Activated CD4-positive, alpha-beta memory T cell treated with anti-CD3 and anti-CD28 coated beads for 36 hours (primary cell): ENCODE results near the gene SH3D19. TPM values are rescaled to one million over a fixed set of nuclear protein-coding genes. Genes with fewer than 3 reads are reported as not detected.

Source experiments
- CTCF ChIA-PET: fragments of 350-600 bp; sonication (Branson Sonifier 250); formaldehyde crosslinking; loops from one replicate; lab custom pipeline; 2021; ENCODE audit warnings: antibody characterized with exemption, inconsistent platforms; lab: Charles Lee
- POLR2A ChIA-PET: fragments of 350-600 bp; sonication (Branson Sonifier 250); formaldehyde crosslinking; loops from one replicate; lab custom pipeline; 2021; ENCODE audit warnings: antibody characterized with exemption; lab: Charles Lee
- DNase-seq: peaks from one replicate; pipeline ENCODE4 v3.0.0-alpha.2; 2020
- H3K27ac Mint-ChIP-seq: one replicate; pipeline ENCODE4 v1.8.0; 2021; ENCODE audit warnings: mixed read lengths
- H3K27me3 Mint-ChIP-seq: one replicate; pipeline ENCODE4 v1.8.0; 2021; ENCODE audit warnings: mixed read lengths
- H3K36me3 Mint-ChIP-seq: one replicate; pipeline ENCODE4 v1.8.0; 2021; ENCODE audit warnings: mixed read lengths
- H3K4me1 Mint-ChIP-seq: one replicate; pipeline ENCODE4 v1.8.0; 2021; ENCODE audit warnings: low read depth, mixed read lengths
- H3K4me3 Mint-ChIP-seq: one replicate; pipeline ENCODE4 v1.8.0; 2021; ENCODE audit warnings: mild to moderate bottlenecking, mixed read lengths
- H3K9me3 Mint-ChIP-seq: one replicate; pipeline ENCODE4 v1.8.0; 2021; ENCODE audit warnings: mixed read lengths
- intact Hi-C: fragments of 100-400 bp; cut with micrococcal nuclease; formaldehyde crosslinking; loops from one replicate; pipeline ENCODE4 v1.15.1; 2023
- total RNA-seq, 2 experiments: library from RNA; stranded (reverse); gene quantifications; one replicate each; pipeline ENCODE4 v1.2.3, GENCODE V29; 2021

The SH3D19 gene
- total RNA-seq, 2 experiments from 2014 or later: 0.68 TPM; not detected in 1

DNA sequence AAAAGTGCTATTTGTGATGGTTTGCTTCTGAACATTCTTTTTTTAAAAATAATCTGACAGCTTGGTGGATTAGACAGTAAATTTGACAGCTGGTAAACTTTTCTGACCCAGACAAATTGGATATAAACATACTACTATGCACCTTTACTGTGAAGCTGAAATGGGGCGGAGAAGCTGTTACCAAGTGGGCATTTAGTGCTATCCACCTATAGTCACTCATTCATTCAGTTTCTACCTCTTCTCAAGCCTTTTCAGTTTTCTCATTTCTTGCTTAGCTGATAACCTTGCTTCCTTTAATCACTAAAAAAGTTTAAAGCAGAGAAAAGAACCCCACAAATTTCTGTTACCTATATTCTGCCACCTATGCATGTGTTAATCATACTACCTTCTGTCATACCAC, 220.8 kb downstream of the SH3D19 start:
- peaks cover 37% of the 10 kb centered on the region for H3K4me1 Mint-ChIP-seq

DNA sequence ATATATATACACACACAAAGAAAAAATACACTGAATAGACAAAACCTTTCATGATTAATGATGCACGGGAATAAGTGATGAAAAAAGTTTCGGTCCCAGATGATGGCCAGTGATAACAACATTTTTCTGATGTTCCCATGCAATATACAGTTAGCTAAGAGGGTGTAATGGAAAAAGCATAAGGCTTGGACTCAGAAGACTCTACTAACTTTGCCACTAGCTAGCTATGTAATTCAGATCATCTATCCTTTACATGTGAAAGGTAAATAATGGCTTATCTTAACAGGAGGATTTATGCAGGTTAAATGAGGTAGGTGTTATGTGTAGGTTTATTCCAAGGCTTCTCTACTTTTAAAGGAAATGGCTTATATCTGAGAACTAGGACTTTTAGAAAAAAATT, 221.6 kb downstream of the SH3D19 start:
- no peaks in the 10 kb centered on the region for H3K9me3 Mint-ChIP-seq
- H3K27ac Mint-ChIP-seq: peak overlapping the region; percentile 69
- ChIA-PET POLR2A (interaction anchor here (1.3 to 1.8 kb wide), 2 partner anchors 10 to 12 kb away, joined by 5 to 6 read pairs; no protein-coding TSS in a partner anchor), CTCF (no interaction called here)
- H3K36me3 Mint-ChIP-seq: peaks cover 76% of the 10 kb centered on the region
- H3K4me3 Mint-ChIP-seq: no peak overlapping the region
- intact Hi-C loops: no loop called here
- no peak for DNase-seq
- H3K27me3 Mint-ChIP-seq: no peaks in the 10 kb centered on the region
- peaks cover 38% of the 10 kb centered on the region for H3K4me1 Mint-ChIP-seq

More for the DNA sequence above, 220.8 kb downstream of the SH3D19 start:
- Mint-ChIP-seq H3K27ac (no peak overlapping the region), H3K9me3 (no peaks in the 10 kb centered on the region), H3K4me3 (no peak overlapping the region), H3K27me3 (no peaks in the 10 kb centered on the region), H3K36me3 (peaks cover 71% of the 10 kb centered on the region)
- intact Hi-C loops: no loop called here
- ChIA-PET POLR2A (interaction anchor here (1.8 kb wide), 1 partner anchor 9 kb away, joined by 6 read pairs; no protein-coding TSS in a partner anchor), CTCF (interaction anchor here (1.8 kb wide), 1 partner anchor 13 kb away, joined by 5 read pairs; no protein-coding TSS in a partner anchor)
- no peak for DNase-seq

DNA sequence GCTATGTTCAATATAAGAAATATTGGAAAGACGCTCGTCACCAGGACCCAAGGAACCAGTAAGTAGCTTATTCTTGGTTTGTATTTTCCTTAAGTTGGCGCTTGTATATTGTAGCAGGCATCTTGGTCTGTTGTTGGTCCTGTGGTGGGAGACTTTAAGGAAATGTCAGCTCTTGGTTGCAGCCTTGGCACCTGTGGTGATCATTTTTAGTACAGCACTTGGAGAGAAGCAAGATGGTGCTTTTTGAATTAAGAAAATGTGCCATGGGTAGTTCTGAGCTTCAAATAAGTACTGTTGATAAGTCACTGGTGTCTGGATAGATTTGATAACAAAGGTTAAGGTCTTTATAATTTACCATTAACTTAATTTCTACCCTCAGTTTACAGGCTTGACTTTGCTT, 224.9 kb downstream of the SH3D19 start:
- ChIA-PET CTCF (interaction anchor here (2.2 kb wide), 1 partner anchor 87 kb away, joined by 4 read pairs; no protein-coding TSS in a partner anchor), POLR2A (interaction anchor here (1.0 to 1.4 kb wide), 3 partner anchors 69 to 87 kb away, joined by 3 to 7 read pairs (median 4); partner anchors contain the start of gene LRBA)
- Mint-ChIP-seq H3K4me1 (peaks cover 49% of the 10 kb centered on the region), H3K36me3 (peaks cover 58% of the 10 kb centered on the region), H3K27ac (peak overlapping the region; percentile 100), H3K4me3 (peak overlapping the region; percentile 93), H3K27me3 (no peaks in the 10 kb centered on the region), H3K9me3 (no peaks in the 10 kb centered on the region)
- intact Hi-C loops: no loop called here
- DNase-seq: no peak

DNA sequence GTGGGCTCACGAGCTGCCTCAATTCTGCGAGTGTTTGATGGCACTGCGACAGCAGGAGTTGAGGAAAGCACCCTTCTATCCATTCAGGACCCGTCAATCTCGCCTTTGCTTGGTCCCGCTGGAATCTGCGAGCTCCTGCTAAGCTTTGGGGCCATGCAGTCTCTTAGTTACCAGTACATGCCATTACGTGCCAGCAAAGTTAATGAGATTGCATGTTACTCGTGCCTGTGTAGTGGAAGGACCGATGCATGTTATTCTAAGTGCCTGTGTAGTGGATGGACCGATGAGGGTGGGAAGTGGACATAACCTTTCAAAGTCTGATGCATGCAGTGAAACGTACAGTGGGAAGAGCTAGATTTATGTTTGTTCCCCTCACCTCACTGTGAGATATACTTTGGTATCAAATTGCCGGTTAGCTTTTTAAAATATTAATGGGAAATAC, 225.4 kb downstream of the SH3D19 start:
- Mint-ChIP-seq H3K27me3 (no peaks in the 10 kb centered on the region), H3K9me3 (no peaks in the 10 kb centered on the region), H3K4me3 (peak overlapping the region; percentile 93), H3K36me3 (peaks cover 55% of the 10 kb centered on the region), H3K27ac (peak overlapping the region; percentile 100), H3K4me1 (peaks cover 53% of the 10 kb centered on the region)
- DNase-seq: no peak
- POLR2A ChIA-PET: interaction anchor here (1.0 to 1.4 kb wide), 4 partner anchors 37 to 87 kb away, joined by 3 to 7 read pairs (median 4); partner anchors contain the start of gene LRBA
- intact Hi-C loops: loop anchor here (1.0 to 2.0 kb wide), 8 partner anchors 22 to 661 kb away; partner anchors contain the start of genes GATB and LRBA
- CTCF ChIA-PET: interaction anchor here (2.2 kb wide), 1 partner anchor 87 kb away, joined by 4 read pairs; no protein-coding TSS in a partner anchor

DNA sequence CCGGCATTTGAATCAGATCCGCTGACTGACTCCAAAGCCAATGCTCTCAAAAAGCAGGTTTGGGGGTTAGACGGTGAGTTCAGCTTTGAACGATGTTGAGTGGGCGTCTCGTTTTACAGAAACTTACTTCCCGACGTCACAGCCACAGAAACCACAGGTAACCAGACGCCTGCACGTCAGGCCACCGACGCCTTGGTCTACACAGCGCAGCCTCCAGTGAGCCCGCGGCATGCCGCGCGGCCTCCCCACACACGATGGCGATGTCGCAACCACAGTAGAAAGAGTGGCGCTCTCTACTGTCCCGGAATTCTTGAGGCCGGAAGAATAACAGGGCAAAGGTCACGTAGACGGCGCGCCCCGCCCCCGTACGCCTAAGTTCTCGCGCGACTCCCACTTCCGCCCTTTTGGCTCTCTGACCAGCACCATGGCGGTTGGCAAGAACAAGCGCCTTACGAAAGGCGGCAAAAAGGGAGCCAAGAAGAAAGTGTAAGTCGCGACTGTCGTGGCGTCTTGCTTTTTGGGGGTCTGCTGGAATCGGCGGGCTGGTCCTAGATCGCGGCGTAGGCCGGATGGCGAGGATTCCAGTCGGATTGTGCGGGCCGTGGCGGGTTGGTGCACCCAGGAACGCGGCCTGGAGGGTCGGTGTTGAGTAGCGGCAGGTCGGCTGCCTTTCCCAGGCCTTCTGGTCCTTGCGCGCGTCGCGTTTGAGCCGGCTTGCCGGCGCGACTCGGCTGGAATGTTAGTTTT, 226.0 kb downstream of the SH3D19 start, which contains the start of gene RPS3A:
TSS of gene RPS3A (plus strand) at position 400 of the 747 bp plus-strand sequence. CDS start at position 425, 25 bp downstream.
- no peaks in the 10 kb centered on the region for H3K9me3 Mint-ChIP-seq
- DNase-seq: peak; percentile 99
- H3K27me3 Mint-ChIP-seq: no peaks in the 10 kb centered on the region
- POLR2A ChIA-PET: interaction anchor here (0.6 to 2.0 kb wide), 10 partner anchors 38 to 128 kb away, joined by 3 to 9 read pairs (median 4); partner anchors contain the start of gene LRBA
- intact Hi-C loops: loop anchor here (1.0 to 2.0 kb wide), 8 partner anchors 21 to 662 kb away; partner anchors contain the start of genes GATB and LRBA
- CTCF ChIA-PET: interaction anchor here (0.6 to 2.2 kb wide), 8 partner anchors 10 to 138 kb away, joined by 3 to 9 read pairs (median 4); no protein-coding TSS in a partner anchor
- peak within 1 kb of the TSS; percentile 100 for H3K27ac Mint-ChIP-seq
- peaks cover 50% of the 10 kb centered on the region for H3K36me3 Mint-ChIP-seq
- peak within 1 kb of the TSS; percentile 93 for H3K4me3 Mint-ChIP-seq
- H3K4me1 Mint-ChIP-seq: peaks cover 49% of the 10 kb centered on the region

DNA sequence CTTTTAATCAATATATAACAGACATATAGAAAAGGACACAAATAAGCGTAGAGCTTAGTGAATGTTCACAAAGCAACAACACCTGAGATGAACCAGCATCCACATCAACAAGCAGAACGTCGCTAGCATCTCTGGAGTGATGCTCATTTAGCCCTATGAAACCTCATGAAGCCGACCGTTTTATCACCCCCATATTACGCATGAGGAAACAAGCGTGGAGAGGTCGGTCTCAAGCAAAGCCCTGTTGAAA, 226.5 kb downstream of the SH3D19 start:
- ChIA-PET POLR2A (interaction anchor here (0.6 to 2.0 kb wide), 8 partner anchors 11 to 128 kb away, joined by 3 to 9 read pairs (median 4); partner anchors contain the start of gene LRBA), CTCF (interaction anchor here (0.6 to 2.2 kb wide), 8 partner anchors 10 to 137 kb away, joined by 3 to 9 read pairs (median 4); no protein-coding TSS in a partner anchor)
- Mint-ChIP-seq H3K4me3 (peak overlapping the region; percentile 93), H3K36me3 (peaks cover 45% of the 10 kb centered on the region), H3K27me3 (no peaks in the 10 kb centered on the region), H3K9me3 (no peaks in the 10 kb centered on the region), H3K4me1 (peaks cover 47% of the 10 kb centered on the region), H3K27ac (peak overlapping the region; percentile 100)
- DNase-seq: no peak
- intact Hi-C loops: loop anchor here (1.0 to 2.0 kb wide), 8 partner anchors 21 to 662 kb away; partner anchors contain the start of genes GATB and LRBA

DNA sequence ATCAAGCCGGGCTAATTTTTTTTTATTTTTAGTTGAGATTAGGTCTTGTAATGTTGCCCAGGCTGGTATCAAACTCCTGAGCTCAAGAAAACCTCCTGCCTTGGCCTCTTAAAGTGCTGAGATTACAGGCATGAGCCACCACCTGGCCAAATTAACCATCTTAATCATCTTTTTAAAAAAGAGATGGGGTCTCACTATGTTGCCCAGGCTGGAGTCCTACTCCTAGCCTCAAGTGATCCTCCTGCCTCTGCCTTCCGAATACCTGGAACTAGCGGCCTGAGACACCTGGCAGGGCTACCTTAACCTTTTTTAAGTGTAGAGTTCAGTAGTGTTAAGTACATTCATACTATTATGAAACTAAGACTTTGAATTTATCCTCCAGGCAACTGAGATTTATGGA, 227.6 kb downstream of the SH3D19 start:
- CTCF ChIA-PET: interaction anchor here (1.3 to 1.7 kb wide), 3 partner anchors 68 to 136 kb away, joined by 5 to 9 read pairs (median 6); no protein-coding TSS in a partner anchor
- Mint-ChIP-seq H3K27me3 (no peaks in the 10 kb centered on the region), H3K4me3 (no peak overlapping the region), H3K9me3 (no peaks in the 10 kb centered on the region), H3K36me3 (peaks cover 37% of the 10 kb centered on the region), H3K4me1 (peaks cover 39% of the 10 kb centered on the region), H3K27ac (peak overlapping the region; percentile 100)
- intact Hi-C loops: loop anchor here (2.0 kb wide), 2 partner anchors 127 to 213 kb away; no protein-coding TSS in a partner anchor
- POLR2A ChIA-PET: interaction anchor here (1.0 to 2.0 kb wide), 2 partner anchors 54 to 83 kb away, joined by 4 to 9 read pairs; partner anchors contain the start of gene LRBA
- no peak for DNase-seq

DNA sequence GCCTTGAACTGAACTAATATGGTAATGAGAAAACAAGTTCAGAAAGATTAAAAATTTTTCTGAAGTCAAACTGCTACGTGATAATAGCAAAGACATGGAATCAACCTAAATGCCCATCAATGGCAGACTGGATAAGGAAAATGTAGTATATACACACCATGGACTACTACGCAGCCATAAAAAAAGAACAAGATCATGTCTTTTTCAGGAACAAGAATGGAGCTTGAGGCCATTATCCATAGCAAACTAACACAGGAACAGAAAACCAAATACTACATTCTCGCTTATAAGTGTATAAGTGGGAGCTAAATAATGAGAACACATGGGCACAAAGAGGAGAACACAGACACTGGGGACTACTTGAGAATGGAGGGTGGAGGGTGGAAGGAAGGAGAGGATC, 230.3 kb downstream of the SH3D19 start:
- Mint-ChIP-seq H3K4me1 (peaks cover 24% of the 10 kb centered on the region), H3K36me3 (peaks cover 11% of the 10 kb centered on the region), H3K27ac (no peak overlapping the region), H3K9me3 (no peaks in the 10 kb centered on the region), H3K27me3 (no peaks in the 10 kb centered on the region), H3K4me3 (no peak overlapping the region)
- POLR2A ChIA-PET: no interaction called here
- no peak for DNase-seq
- intact Hi-C loops: no loop called here
- CTCF ChIA-PET: no interaction called here

DNA sequence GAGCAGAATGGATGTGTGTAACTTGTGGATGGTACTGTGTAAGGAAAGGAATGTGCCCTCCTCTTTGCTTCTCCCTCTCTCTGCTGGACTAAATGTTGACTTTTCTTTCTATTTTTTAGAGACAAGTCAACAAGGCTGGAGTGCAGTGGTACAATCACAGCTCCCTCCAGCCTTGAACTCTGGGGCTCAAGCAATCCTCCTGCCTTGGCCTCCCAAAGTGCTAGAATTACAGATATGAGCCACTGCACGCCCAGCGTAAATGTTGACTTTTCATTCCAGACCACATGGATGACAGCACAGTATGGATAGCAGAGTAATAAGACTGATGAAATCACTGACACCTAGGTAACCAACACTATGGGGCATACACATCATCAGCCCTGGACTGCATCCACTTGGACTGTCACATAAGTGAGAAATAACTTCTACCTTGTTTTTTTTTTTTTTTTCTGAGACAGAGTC, 231.1 kb downstream of the SH3D19 start:
- no peaks in the 10 kb centered on the region for H3K9me3 Mint-ChIP-seq
- DNase-seq: no peak
- no peak overlapping the region for H3K27ac Mint-ChIP-seq
- no peak overlapping the region for H3K4me3 Mint-ChIP-seq
- POLR2A ChIA-PET: no interaction called here
- CTCF ChIA-PET: interaction anchor here (0.6 kb wide), 1 partner anchor 20 kb away, joined by 3 read pairs; no protein-coding TSS in a partner anchor
- intact Hi-C loops: no loop called here
- H3K27me3 Mint-ChIP-seq: no peaks in the 10 kb centered on the region
- peaks cover 24% of the 10 kb centered on the region for H3K4me1 Mint-ChIP-seq
- peaks cover 2% of the 10 kb centered on the region for H3K36me3 Mint-ChIP-seq

DNA sequence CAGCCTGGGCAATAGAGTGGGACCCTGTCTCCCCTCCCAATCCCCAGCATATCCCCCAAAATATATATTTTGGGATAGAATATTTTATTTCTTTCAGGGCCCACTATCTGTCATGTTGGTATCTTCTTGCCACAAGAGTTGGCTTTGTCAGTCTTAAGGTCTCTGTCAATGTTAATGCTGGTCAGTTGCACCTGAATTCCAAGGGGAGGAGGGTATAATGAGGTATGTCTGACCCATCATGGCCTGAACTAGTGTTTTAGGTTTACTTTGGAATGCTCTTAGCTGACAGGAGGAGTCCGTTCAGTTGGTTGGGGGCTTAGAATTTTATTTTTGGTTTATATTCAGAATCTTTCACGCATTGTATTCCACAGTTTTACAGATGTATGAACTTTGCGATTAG, 232.2 kb downstream of the SH3D19 start:
- no peaks in the 10 kb centered on the region for H3K36me3 Mint-ChIP-seq

DNA sequence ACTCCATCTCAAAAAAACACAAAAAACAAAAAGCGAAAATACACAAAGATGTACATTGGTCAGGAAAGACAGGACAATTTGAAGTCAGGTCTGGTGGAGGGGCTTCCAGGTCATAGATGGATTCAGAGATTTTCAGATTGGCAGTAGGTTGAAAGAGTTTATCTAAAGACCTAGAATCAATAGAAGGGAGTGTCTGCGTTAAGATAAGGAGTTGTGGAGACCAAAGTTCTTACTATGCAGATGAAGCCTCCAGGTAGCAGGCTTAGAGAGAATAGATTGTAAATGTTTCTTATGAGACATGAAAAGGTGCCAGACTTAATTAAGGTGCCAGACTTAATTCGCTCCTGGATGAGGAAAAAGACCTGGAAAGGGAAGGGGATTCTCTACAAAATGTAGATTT, 232.9 kb downstream of the SH3D19 start:
- intact Hi-C loops: no loop called here
- H3K27ac Mint-ChIP-seq: no peak overlapping the region
- H3K4me1 Mint-ChIP-seq: peaks cover 12% of the 10 kb centered on the region
- H3K27me3 Mint-ChIP-seq: no peaks in the 10 kb centered on the region
- H3K4me3 Mint-ChIP-seq: no peak overlapping the region
- ChIA-PET CTCF (no interaction called here), POLR2A (no interaction called here)
- DNase-seq: no peak
- no peaks in the 10 kb centered on the region for H3K36me3 Mint-ChIP-seq
- no peaks in the 10 kb centered on the region for H3K9me3 Mint-ChIP-seq

More for the DNA sequence above, 232.2 kb downstream of the SH3D19 start:
- POLR2A ChIA-PET: no interaction called here
- Mint-ChIP-seq H3K27me3 (no peaks in the 10 kb centered on the region), H3K27ac (no peak overlapping the region), H3K4me1 (peaks cover 17% of the 10 kb centered on the region), H3K9me3 (no peaks in the 10 kb centered on the region), H3K4me3 (no peak overlapping the region)
- CTCF ChIA-PET: no interaction called here
- DNase-seq: no peak
- intact Hi-C loops: no loop called here
